K562 (cell line): ENCODE results near the gene TOX2. TPM values are rescaled to one million over a fixed set of nuclear protein-coding genes. Genes with fewer than 3 reads are reported as not detected.
A peak's percentile ranks its signal among the peaks of the same experiment; 100 is the strongest.

Source experiments
- ATF6 ChIP-seq: sonication (generic); formaldehyde crosslinking; IDR thresholded peaks from 2 replicates; pipeline ENCODE4 v1.4.0; 2020; ENCODE audit warnings: mild to moderate bottlenecking, missing genetic modification reagents
- BDP1 ChIP-seq: IDR thresholded peaks from 3 replicates; pipeline ENCODE4 v1.6.1; 2011; ENCODE audit not compliant: insufficient read length, insufficient read depth
- CREB5 ChIP-seq: fragments of 250-450 bp; sonication (Bioruptor Pico); IDR thresholded peaks from 2 replicates; pipeline ENCODE4 v1.5.0; 2020; ENCODE audit warnings: mild to moderate bottlenecking
- E2F8 ChIP-seq: fragments of 450-650 bp; IDR thresholded peaks from 2 replicates; pipeline ENCODE4 v1.7.1; 2018; ENCODE audit warnings: mild to moderate bottlenecking, low read depth; ENCODE audit not compliant: partially characterized antibody
- GABPA ChIP-seq: fragments of 200-800 bp; sonication (Bioruptor generic); conservative IDR thresholded peaks from 2 replicates; pipeline ENCODE4 v1.6.1; 2016; ENCODE audit warnings: low read depth, missing genetic modification characterization, missing compliant biosample characterization
- HMBOX1 ChIP-seq: sonication (generic); IDR thresholded peaks from 2 replicates; pipeline ENCODE4 v1.6.1; 2016
- KAT8 ChIP-seq: fragments of 450-650 bp; IDR thresholded peaks from 2 replicates; pipeline ENCODE4 v1.6.1; 2016; ENCODE audit warnings: low read depth, mild to moderate bottlenecking
- NCOA6 ChIP-seq: fragments of 450-650 bp; IDR thresholded peaks from 2 replicates; pipeline ENCODE4 v1.6.1; 2017; ENCODE audit warnings: mild to moderate bottlenecking
- SREBF1 ChIP-seq: fragments of 150-350 bp; IDR thresholded peaks from 2 replicates; pipeline ENCODE4 v1.6.1; 2014; ENCODE audit warnings: antibody characterized with exemption, low read depth, low read length, borderline replicate concordance
- XRCC5 ChIP-seq: fragments of 200-400 bp; formaldehyde crosslinking; IDR thresholded peaks from 2 replicates; pipeline ENCODE4 v1.6.1; 2017; ENCODE audit warnings: low read depth, mild to moderate bottlenecking, low read length
- ZBTB12 ChIP-seq: fragments of 250-450 bp; sonication (Bioruptor Pico); IDR thresholded peaks from 2 replicates; pipeline ENCODE4 v1.4.0; 2020
- ZKSCAN8 ChIP-seq: fragments of 200-800 bp; sonication (Bioruptor generic); IDR thresholded peaks from 2 replicates; pipeline ENCODE4 v1.6.1; 2016; ENCODE audit warnings: missing genetic modification characterization, missing compliant biosample characterization
- ZNF740 ChIP-seq, 3 experiments: fragments of 200-800 bp in 1 of 3; sonication (Bioruptor generic) in 1 of 3; sonication (generic) in 1 of 3; formaldehyde crosslinking in 1 of 3; IDR thresholded peaks; 2 replicates each; pipeline versions ENCODE4 v1.6.1 to v1.8.0; 2016 to 2022; ENCODE audit warnings: mild to moderate bottlenecking in 2 of 3, missing compliant biosample characterization in 2 of 3, missing genetic modification characterization in 2 of 3, missing genetic modification reagents in 1 of 3
- polyA plus RNA-seq, 8 experiments: library from polyadenylated mRNA; depleted of rRNA in 4 of 8; stranded (reverse) in 5 of 8; unstranded in 3 of 8; fragments of >200 nt; fragmentation: Nextera tagmentation in 2 of 8; fragmentation: Illumina TruSeq in 1 of 8; extraction: Ambion mirVana in 2 of 8; extraction: Trizol in 1 of 8; gene quantifications; 2 replicates each; pipeline versions ENCODE4 v1.2.1 to v1.2.3, GENCODE V29; 2011 to 2014; ENCODE audit warnings: inconsistent platforms in 1 of 8, missing spikeins in 1 of 8
- total RNA-seq, 7 experiments: library from RNA; depleted of rRNA in 6 of 7; stranded (reverse); fragments of >200 nt in 6 of 7; fragmentation: Illumina TruSeq in 2 of 7; extraction: Trizol in 2 of 7; gene quantifications; 2 replicates each; pipeline versions ENCODE4 v1.2.1 to v1.2.3, GENCODE V29; 2011 to 2021; ENCODE audit warnings: low replicate concordance in 1 of 7

Gene TOX2
- total and polyA plus RNA-seq, 9 of the 15 experiments (the other 6 are each of a cell fraction or from before 2014, with no cell fraction given) = not detected

- no peak for TF ChIP-seq ZNF740 (CRISPR knock-in tag; IDR thresholded peaks at IDR 0.05)
- no peak for TF ChIP-seq ZNF740 (tag; IDR thresholded peaks at IDR 0.05)
- 0 out of 2 replicates have a peak, but pooled peaks have one; percentile 19 for TF ChIP-seq ZBTB12 (CRISPR knock-in tag)
- no peak for TF ChIP-seq XRCC5
- TF ChIP-seq NCOA6 = no peak
- TF ChIP-seq GABPA (tag) = no peak
- TF ChIP-seq ZKSCAN8 (CRISPR knock-in tag) = 0 out of 2 replicates have a peak, but pooled peaks have one; percentile 1
- TF ChIP-seq E2F8 = no peak
- no peak for TF ChIP-seq KAT8
- no peak for TF ChIP-seq HMBOX1
- TF ChIP-seq ATF6 = no peak
- TF ChIP-seq CREB5 (CRISPR knock-in tag) = no peak
- TF ChIP-seq BDP1 = no peak
- no peak for TF ChIP-seq SREBF1
Measured at GRCh38 chr20:43962530-43962929, 47.9 kb downstream of the TOX2 start (continued).
